Ramos (cell line): Measurements from ENCODE around the gene PNPLA2.

Source experiments
- in situ Hi-C: fragments of 300-500 bp; cut with MboI; formaldehyde crosslinking; loops from one replicate; pipeline ENCODE4 v1.14.3; 2022; ENCODE audit warnings: low sequenced_read_pairs; ENCODE audit not compliant: unreplicated experiment

PNPLA2 gene

GRCh38 chr11:811446-812245 lies 7.1 kb upstream of the PNPLA2 start:
- in situ Hi-C loops = loop anchor here (25.0 kb wide), 1 partner anchor 1576 kb away; the partner anchor contains the start of gene CD81

- in situ Hi-C loops = loop anchor here (25.0 kb wide), 1 partner anchor 1575 kb away; the partner anchor contains the start of gene CD81
Observed at GRCh38 chr11:812390-812789, 6.3 kb upstream of the PNPLA2 start.

GRCh38 chr11:813072-813455 lies 5.7 kb upstream of the PNPLA2 start:
- in situ Hi-C loops = loop anchor here (25.0 kb wide), 1 partner anchor 1574 kb away; the partner anchor contains the start of gene CD81

- in situ Hi-C loops = loop anchor here (25.0 kb wide), 1 partner anchor 1574 kb away; the partner anchor contains the start of gene CD81
Observed at GRCh38 chr11:813456-814096, 5.1 kb upstream of the PNPLA2 start.

GRCh38 chr11:815675-816432 lies 2.9 kb upstream of the PNPLA2 start:
- in situ Hi-C loops = loop anchor here (25.0 kb wide), 1 partner anchor 1571 kb away; the partner anchor contains the start of gene CD81

GRCh38 chr11:816433-816779 lies 2.3 kb upstream of the PNPLA2 start:
- in situ Hi-C loops = loop anchor here (25.0 kb wide), 1 partner anchor 1571 kb away; the partner anchor contains the start of gene CD81

- in situ Hi-C loops = loop anchor here (25.0 kb wide), 1 partner anchor 1568 kb away; the partner anchor contains the start of gene CD81
Observed at GRCh38 chr11:819129-819931, 616 bp downstream of the PNPLA2 start.

GRCh38 chr11:819943-820649 lies 1.4 kb downstream of the PNPLA2 start:
- in situ Hi-C loops = loop anchor here (25.0 kb wide), 1 partner anchor 1567 kb away; the partner anchor contains the start of gene CD81

- in situ Hi-C loops = loop anchor here (25.0 kb wide), 1 partner anchor 1566 kb away; the partner anchor contains the start of gene CD81
Observed at GRCh38 chr11:820655-821511, 2.2 kb downstream of the PNPLA2 start.

- in situ Hi-C loops = loop anchor here (25.0 kb wide), 1 partner anchor 1566 kb away; the partner anchor contains the start of gene CD81
Observed at GRCh38 chr11:821512-822371, 3.0 kb downstream of the PNPLA2 start.

GRCh38 chr11:823441-824291 lies 5.0 kb downstream of the PNPLA2 start:
- in situ Hi-C loops = loop anchor here (25.0 kb wide), 1 partner anchor 1564 kb away; the partner anchor contains the start of gene CD81

GRCh38 chr11:824292-824880 lies 5.7 kb downstream of the PNPLA2 start:
- in situ Hi-C loops = loop anchor here (25.0 kb wide), 1 partner anchor 1563 kb away; the partner anchor contains the start of gene CD81

GRCh38 chr11:824942-825341 lies 6.2 kb downstream of the PNPLA2 start:
- in situ Hi-C loops = loop anchor here (25.0 kb wide), 1 partner anchor 1562 kb away; the partner anchor contains the start of gene CD81

- in situ Hi-C loops = no loop called here
Observed at GRCh38 chr11:825366-826226, 6.9 kb downstream of the PNPLA2 start.

GRCh38 chr11:826227-826621 lies 7.5 kb downstream of the PNPLA2 start:
- in situ Hi-C loops = no loop called here
